Measurements from ENCODE around the gene HMGA1.

HMGA1 gene

DNA sequence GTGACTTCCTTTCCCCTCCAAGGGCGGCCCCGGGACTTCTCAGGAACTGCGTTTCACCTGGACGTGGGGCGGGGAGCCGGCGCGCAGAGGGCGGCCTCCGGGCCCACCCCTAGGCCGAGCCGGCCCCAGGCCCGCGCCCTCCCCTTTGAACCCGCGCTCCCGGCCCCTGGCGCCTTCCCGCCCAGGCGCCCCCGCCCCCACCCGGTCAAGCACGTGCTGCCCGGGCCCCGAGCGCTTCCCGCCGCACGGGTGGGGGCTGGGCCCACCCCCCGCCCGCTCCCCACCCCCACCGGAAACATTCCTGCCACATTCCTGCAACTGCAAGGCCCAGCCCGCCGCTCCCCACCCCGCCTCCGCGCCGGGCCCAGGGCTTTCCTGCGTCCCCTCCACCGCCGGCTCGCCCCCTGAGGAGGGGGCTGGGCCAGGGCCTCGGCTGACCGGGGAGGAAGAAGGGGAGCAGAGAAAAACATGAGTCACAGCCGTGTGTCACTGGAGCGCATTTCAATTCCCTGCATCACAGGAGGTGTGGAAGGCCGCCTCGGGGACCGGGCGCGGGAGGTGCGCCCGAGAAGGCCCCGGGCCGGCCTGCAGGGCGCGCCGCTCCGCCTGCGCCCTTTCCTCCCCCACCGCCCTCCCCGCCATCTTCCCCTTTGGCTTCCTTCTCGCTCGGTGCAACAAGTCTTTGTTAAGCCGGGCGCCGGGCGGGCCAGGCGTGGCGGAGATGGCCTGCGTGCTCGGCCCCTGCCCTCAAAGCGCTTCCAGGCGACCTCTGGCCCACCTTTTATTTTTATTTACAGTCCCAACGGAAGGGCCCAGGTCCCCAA is 1.2 kb upstream of the HMGA1 start:
- Histone ChIP-seq H3K4me3 (ENCODE audit: low read depth, low read length) (peak overlapping the region; percentile 82), H2AFZ (ENCODE audit: low read length, unreplicated experiment) (no peak overlapping the region)

DNA sequence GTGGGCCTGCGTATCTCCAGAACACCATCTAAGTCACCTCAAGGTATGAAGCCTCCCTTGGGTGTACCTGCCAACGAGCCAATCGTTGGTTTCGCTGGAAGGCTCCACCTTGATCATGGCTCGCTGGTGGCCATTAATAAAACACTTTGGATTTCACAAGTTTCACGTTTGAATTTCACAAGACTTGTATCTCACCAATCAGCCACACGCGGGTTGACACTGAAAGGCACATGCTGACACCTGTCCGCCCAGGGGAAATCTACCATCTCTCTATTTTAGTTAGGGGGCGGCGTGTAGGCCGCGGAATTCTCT is 586 bp upstream of the HMGA1 start:
- Histone ChIP-seq H3K36me3 (ENCODE audit: insufficient read depth, low read length) (peaks cover 3% of the 10 kb centered on the region; the same call in 1 of the 2 replicates), H2AFZ (ENCODE audit: low read length, unreplicated experiment) (no peak overlapping the region), H3K4me3 (ENCODE audit: low read depth, low read length) (peak overlapping the region; percentile 82), H3K27ac (ENCODE audit: low read depth, low read length) (no peak overlapping the region), H3K27me3 (ENCODE audit: insufficient read depth, low read length) (no peaks in the 10 kb centered on the region), H3K79me2 (ENCODE audit: control insufficient read depth, insufficient read depth, low read length, unreplicated experiment) (peaks cover 40% of the 10 kb centered on the region), H3K4me1 (ENCODE audit: control insufficient read depth, insufficient read depth, low read length, unreplicated experiment) (peaks cover 31% of the 10 kb centered on the region)

More for the DNA sequence above, 1.2 kb upstream of the HMGA1 start:
- Histone ChIP-seq H3K27ac (ENCODE audit: low read depth, low read length) (no peak overlapping the region), H3K79me2 (ENCODE audit: control insufficient read depth, insufficient read depth, low read length, unreplicated experiment) (peaks cover 34% of the 10 kb centered on the region), H3K4me1 (ENCODE audit: control insufficient read depth, insufficient read depth, low read length, unreplicated experiment) (peaks cover 27% of the 10 kb centered on the region), H3K36me3 (ENCODE audit: insufficient read depth, low read length) (no peaks in the 10 kb centered on the region), H3K27me3 (ENCODE audit: insufficient read depth, low read length) (no peaks in the 10 kb centered on the region)

DNA sequence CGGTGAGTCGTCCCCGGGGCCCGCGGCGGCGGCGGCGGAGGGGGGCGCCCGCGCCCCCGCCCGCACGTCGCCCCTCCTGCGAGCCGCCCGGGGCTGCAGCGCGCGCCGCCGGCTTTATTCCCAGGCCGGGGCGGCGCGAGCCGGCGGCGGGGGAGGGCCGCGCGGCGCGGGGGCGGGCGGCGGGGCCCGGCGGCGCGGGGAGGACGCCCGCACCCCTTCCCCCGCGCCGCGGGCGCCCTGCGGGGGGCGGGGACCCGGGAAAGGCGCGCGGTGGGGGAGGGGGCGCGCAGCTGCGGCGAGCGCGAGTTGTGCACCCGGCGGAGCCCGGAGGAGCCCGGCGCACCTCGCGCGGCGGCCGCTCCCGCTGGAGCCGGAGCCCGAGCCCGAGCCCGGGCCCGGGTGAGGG is 646 bp downstream of the HMGA1 start:
- H3K79me2 ChIP-seq (ENCODE audit: control insufficient read depth, insufficient read depth, low read length, unreplicated experiment): peaks cover 49% of the 10 kb centered on the region
- peak overlapping the region; percentile 37 for H2AFZ ChIP-seq (ENCODE audit: low read length, unreplicated experiment)

DNA sequence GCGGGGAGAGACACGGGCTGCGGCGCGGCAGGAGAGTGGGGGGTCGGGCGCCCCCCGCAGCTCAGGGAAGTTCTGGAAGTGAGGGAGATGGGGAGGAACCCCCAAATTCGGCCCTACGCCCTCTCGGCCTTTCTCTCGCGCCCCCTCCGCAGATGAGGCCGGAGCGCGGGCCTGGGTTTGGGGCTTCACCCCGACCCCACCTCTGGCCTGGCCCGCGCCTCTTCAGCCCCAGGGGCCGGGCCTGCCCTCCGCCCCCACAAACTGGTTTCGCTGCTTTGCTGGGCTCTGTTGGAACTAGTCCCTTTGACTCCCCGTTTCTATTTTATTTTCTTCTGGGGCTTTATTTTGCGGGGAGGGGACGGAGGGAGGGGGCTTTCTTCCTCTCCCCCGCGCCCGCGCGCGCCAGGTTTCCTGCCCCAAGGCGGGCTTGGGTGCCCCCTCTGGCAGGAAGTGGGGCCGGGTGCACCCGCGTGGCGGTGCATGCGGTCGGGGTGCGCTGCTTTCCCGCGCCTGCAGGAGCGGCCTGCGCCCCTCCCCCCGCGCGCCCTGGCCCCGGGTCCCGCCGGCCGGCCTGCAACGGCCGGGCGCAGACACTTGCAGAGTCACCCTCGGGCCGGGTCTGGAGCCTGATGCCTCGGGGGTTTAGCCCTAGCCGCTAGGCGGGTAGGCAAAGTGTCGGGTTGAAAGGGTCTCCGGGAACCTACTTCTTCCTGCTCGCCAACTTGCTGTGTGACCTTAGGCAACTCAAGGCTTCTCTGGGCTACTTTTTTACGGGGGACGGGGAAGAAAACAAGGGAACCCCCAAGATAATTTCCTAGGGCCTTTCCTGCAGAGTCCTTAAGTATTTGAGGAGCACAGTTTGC is 1.3 kb downstream of the HMGA1 start:
- H3K4me1 ChIP-seq (ENCODE audit: control insufficient read depth, insufficient read depth, low read length, unreplicated experiment): peaks cover 50% of the 10 kb centered on the region
- no peaks in the 10 kb centered on the region for H3K27me3 ChIP-seq (ENCODE audit: insufficient read depth, low read length)
- H3K4me3 ChIP-seq (ENCODE audit: low read depth, low read length): peak overlapping the region; percentile 95
- H3K36me3 ChIP-seq (ENCODE audit: insufficient read depth, low read length): peaks cover 14% of the 10 kb centered on the region; the same call in 1 of the 2 replicates
- H3K79me2 ChIP-seq (ENCODE audit: control insufficient read depth, insufficient read depth, low read length, unreplicated experiment): peaks cover 49% of the 10 kb centered on the region
- peak overlapping the region; percentile 60 for H3K27ac ChIP-seq (ENCODE audit: low read depth, low read length)
- peak overlapping the region; percentile 37 for H2AFZ ChIP-seq (ENCODE audit: low read length, unreplicated experiment)

More for the DNA sequence above, 646 bp downstream of the HMGA1 start:
- Histone ChIP-seq H3K27me3 (ENCODE audit: insufficient read depth, low read length) (no peaks in the 10 kb centered on the region), H3K27ac (ENCODE audit: low read depth, low read length) (peak overlapping the region; percentile 60), H3K4me3 (ENCODE audit: low read depth, low read length) (peak overlapping the region; percentile 95), H3K36me3 (ENCODE audit: insufficient read depth, low read length) (peaks cover 14% of the 10 kb centered on the region; the same call in 1 of the 2 replicates), H3K4me1 (ENCODE audit: control insufficient read depth, insufficient read depth, low read length, unreplicated experiment) (peaks cover 43% of the 10 kb centered on the region)

DNA sequence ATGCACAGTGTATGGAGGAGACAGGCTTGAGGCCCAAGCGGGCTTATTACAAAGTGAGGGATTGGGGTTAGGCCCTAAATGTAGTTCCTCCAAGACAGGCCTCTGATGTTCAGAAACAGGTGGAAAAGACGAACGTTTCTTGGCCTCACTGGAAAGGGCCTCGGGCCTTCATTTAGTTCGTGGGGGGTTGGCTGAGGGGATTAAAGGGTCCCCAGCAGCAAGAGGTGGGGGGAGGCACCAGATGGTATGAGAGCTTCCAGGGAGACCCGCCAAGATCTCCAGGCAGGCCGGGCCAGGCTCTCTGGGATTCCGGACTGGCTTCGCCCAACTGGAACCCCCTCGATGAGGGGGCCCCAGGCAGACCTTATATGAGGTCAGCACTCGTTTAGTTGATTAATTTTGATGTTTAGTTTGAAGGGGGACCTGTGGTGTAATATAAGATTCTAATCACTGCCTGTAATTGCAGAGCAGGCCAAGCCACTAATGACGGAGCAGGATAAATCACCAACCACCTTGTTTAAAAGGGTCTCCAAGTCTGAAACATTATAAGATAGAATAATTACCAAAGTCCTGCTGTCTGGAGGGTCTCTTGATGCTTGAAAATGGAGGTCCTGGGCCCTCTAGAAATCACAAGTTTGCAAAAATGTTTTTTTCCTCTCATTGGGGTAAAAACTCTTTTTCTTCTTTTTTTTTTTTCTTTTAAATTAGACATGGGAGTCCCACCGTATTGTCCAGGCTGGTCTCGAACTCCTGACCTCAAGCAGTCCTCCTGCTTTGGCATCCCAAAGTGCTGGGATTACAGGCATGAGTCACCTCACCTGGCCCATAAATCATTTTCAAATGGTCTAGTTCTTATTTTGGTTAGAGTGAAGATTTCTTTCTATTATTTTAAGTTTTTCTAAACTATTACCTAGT is 2.2 kb downstream of the HMGA1 start:
- H3K79me2 ChIP-seq (ENCODE audit: control insufficient read depth, insufficient read depth, low read length, unreplicated experiment): peaks cover 49% of the 10 kb centered on the region

DNA sequence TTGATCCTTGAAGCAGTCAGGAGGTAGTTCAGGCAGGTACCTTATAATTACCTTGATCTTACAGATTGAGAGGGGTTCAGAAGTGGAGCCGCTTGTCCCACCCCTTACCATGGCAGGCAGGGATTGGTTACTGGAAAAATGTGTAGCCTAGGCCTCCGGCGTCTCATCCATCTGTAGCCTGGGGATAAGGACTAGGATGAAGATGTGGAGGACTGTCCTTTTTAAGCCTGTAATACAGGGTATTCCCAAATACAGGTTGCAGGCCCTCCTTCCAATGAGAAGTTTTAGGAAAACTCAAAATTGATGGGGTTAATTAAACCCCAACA is 2.8 kb downstream of the HMGA1 start:
- H3K27ac ChIP-seq (ENCODE audit: low read depth, low read length): peak overlapping the region; percentile 60
- peaks cover 61% of the 10 kb centered on the region for H3K4me1 ChIP-seq (ENCODE audit: control insufficient read depth, insufficient read depth, low read length, unreplicated experiment)
- H3K79me2 ChIP-seq (ENCODE audit: control insufficient read depth, insufficient read depth, low read length, unreplicated experiment): peaks cover 49% of the 10 kb centered on the region

More for the DNA sequence above, 2.2 kb downstream of the HMGA1 start:
- H2AFZ ChIP-seq (ENCODE audit: low read length, unreplicated experiment): no peak overlapping the region
- peaks cover 14% of the 10 kb centered on the region; the same call in 1 of the 2 replicates for H3K36me3 ChIP-seq (ENCODE audit: insufficient read depth, low read length)
- no peaks in the 10 kb centered on the region for H3K27me3 ChIP-seq (ENCODE audit: insufficient read depth, low read length)
- H3K4me3 ChIP-seq (ENCODE audit: low read depth, low read length): peak overlapping the region; percentile 95
- H3K27ac ChIP-seq (ENCODE audit: low read depth, low read length): peak overlapping the region; percentile 60
- H3K4me1 ChIP-seq (ENCODE audit: control insufficient read depth, insufficient read depth, low read length, unreplicated experiment): peaks cover 59% of the 10 kb centered on the region

DNA sequence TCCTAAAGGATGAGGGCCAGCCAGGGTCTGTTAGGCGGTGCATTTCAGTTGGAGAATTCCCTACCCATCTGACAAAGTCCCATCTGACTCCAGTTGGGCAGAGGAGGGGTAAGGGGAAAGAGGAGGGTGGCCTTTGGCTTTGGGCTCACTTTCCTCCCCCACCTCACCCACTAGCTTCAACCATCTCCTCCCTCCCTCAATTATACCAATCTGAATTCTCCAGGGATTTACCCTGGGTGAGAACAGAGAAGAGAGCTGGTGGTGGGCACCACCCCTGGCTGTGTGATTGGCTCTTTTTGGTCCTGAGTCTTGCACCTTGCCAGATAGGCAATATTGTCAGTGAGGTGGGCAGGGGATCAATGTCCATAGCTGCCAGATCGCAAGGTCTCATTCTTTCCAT is 3.2 kb downstream of the HMGA1 start:
- Histone ChIP-seq H2AFZ (ENCODE audit: low read length, unreplicated experiment) (no peak overlapping the region), H3K4me3 (ENCODE audit: low read depth, low read length) (peak overlapping the region; percentile 95), H3K79me2 (ENCODE audit: control insufficient read depth, insufficient read depth, low read length, unreplicated experiment) (peaks cover 49% of the 10 kb centered on the region), H3K36me3 (ENCODE audit: insufficient read depth, low read length) (peaks cover 14% of the 10 kb centered on the region; the same call in 1 of the 2 replicates), H3K27me3 (ENCODE audit: insufficient read depth, low read length) (no peaks in the 10 kb centered on the region), H3K4me1 (ENCODE audit: control insufficient read depth, insufficient read depth, low read length, unreplicated experiment) (peaks cover 64% of the 10 kb centered on the region), H3K27ac (ENCODE audit: low read depth, low read length) (peak overlapping the region; percentile 60)

More for the DNA sequence above, 2.8 kb downstream of the HMGA1 start:
- no peak overlapping the region for H2AFZ ChIP-seq (ENCODE audit: low read length, unreplicated experiment)
- no peaks in the 10 kb centered on the region for H3K27me3 ChIP-seq (ENCODE audit: insufficient read depth, low read length)
- H3K36me3 ChIP-seq (ENCODE audit: insufficient read depth, low read length): peaks cover 14% of the 10 kb centered on the region; the same call in 1 of the 2 replicates
- H3K4me3 ChIP-seq (ENCODE audit: low read depth, low read length): peak overlapping the region; percentile 95

DNA sequence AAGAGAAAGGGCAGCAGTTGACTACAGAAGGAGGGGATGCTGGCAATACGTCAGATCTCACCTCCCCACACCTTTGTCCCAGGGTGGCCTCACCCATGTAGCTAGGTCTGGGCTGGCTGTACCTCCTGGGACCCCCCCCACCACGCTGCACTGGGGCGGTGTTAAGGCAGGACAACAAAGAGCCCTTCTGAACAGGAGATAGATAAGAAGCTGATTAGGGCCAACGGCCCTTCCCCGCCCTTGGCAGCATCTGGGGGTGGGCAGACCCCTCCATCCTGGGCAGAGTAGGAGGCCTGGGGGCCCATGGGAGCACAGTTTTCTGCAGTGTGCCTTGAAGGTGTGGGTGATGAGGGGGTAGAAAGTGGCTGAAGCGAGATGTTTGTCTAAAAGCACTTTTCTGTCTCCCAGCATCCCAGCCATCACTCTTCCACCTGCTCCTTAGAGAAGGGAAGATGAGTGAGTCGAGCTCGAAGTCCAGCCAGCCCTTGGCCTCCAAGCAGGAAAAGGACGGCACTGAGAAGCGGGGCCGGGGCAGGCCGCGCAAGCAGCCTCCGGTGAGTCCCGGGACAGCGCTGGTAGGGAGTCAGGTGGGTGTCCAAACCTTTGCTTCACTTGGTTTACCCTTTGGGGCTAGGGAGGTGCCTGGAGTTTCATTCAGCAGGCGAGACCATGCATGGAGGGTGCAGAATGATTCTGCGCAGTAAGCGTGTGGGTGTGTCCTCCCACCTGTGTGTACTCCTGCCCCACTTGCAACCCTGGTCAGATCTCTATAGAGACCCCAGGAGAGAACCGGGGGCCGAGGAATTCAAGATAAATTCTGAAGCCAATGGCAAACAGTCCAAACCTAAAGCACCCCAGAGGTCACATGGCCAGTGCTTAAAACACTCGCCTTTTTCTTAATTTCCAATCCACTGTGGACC is 3.9 kb downstream of the HMGA1 start:
- no peaks in the 10 kb centered on the region for H3K27me3 ChIP-seq (ENCODE audit: insufficient read depth, low read length)
- H3K4me1 ChIP-seq (ENCODE audit: control insufficient read depth, insufficient read depth, low read length, unreplicated experiment): peaks cover 69% of the 10 kb centered on the region
- peak overlapping the region; percentile 93 for H3K27ac ChIP-seq (ENCODE audit: low read depth, low read length)
- peak overlapping the region; percentile 95; the same call in 1 of the 2 replicates for H3K4me3 ChIP-seq (ENCODE audit: low read depth, low read length)
- no peak overlapping the region for H2AFZ ChIP-seq (ENCODE audit: low read length, unreplicated experiment)
- peaks cover 14% of the 10 kb centered on the region; the same call in 1 of the 2 replicates for H3K36me3 ChIP-seq (ENCODE audit: insufficient read depth, low read length)
- H3K79me2 ChIP-seq (ENCODE audit: control insufficient read depth, insufficient read depth, low read length, unreplicated experiment): peaks cover 49% of the 10 kb centered on the region

DNA sequence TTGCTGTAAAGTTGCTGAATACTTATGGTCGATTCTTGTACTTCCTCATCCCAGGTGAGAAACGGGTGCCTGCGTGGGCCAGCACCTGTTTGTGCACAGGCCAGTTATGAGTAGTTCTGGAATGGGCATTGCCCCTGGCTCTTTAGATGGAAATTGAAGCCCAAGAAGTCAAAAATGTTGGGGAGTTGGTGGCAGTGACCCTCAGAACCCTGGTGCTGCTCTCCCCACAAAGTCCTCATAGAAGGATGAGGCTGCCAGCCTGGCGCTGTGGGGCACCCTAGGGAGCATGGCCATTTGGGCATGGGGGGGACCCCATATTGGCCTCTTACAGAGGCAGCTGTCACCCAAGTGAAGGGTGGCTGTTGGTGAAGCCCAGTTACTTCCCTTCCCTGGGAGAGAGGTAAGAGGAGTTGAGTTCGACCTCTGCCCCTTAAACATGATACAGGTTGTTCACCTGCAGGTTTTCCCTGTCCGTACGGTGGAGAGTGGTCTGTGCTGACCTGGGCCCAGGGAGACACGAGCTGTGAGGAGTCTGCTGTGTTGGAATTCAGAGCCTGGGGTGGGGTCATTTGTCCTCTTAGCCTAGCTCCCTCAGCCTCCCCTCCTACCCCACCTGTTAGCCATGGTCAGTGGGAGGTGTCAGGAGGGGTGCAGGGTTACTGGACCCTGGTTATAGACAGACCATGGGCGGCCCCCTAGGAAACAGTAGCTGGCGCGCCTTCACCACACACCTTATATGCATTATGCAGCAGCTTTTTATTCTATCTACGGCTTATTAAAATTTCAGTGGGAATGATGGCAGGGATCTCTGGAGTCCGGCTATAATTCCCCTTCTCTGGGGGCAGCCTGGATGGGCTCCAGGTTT is 4.9 kb downstream of the HMGA1 start:
- peak overlapping the region; percentile 93 for H3K27ac ChIP-seq (ENCODE audit: low read depth, low read length)
- H3K79me2 ChIP-seq (ENCODE audit: control insufficient read depth, insufficient read depth, low read length, unreplicated experiment): peaks cover 49% of the 10 kb centered on the region
- peaks cover 14% of the 10 kb centered on the region; the same call in 1 of the 2 replicates for H3K36me3 ChIP-seq (ENCODE audit: insufficient read depth, low read length)
- H2AFZ ChIP-seq (ENCODE audit: low read length, unreplicated experiment): no peak overlapping the region
- H3K27me3 ChIP-seq (ENCODE audit: insufficient read depth, low read length): no peaks in the 10 kb centered on the region
- peaks cover 67% of the 10 kb centered on the region for H3K4me1 ChIP-seq (ENCODE audit: control insufficient read depth, insufficient read depth, low read length, unreplicated experiment)
- H3K4me3 ChIP-seq (ENCODE audit: low read depth, low read length): no peak overlapping the region

Measured in ACC112 (cell line).